NOMO-1 treated with DMSO at 0.1 percent for 48 hours (cell line): ENCODE results near the gene IRF5.
"Not testable (repeated sequence)": the region's sequence is repeated elsewhere in the genome, so short reads cannot be mapped to it uniquely, and the experiment has no call there.

Experiments
- DNase-seq: peaks from one replicate; lab custom pipeline; 2025; ENCODE audit not compliant: unreplicated experiment; lab: John Stamatoyannopoulos, UW

IRF5 gene

DNA sequence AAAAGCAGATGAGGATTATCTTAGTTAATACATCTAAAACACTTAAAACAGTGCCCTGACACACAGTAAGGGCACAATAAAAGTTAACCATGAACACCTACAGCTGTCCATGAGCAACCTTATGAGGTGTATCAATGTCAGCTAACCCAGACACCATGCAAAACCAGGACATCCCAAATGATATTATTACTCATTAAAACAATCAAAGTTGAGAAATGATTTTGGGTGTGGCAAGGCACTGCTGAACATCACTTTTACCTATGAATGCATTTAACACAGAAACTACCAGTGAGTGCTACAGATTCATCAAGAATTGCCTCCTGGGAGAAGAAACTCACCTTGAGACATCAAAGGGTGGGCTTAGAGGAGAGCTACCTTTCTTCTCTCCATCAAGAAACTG, 18.3 kb downstream of the IRF5 start:
- DNase-seq: no peak

DNA sequence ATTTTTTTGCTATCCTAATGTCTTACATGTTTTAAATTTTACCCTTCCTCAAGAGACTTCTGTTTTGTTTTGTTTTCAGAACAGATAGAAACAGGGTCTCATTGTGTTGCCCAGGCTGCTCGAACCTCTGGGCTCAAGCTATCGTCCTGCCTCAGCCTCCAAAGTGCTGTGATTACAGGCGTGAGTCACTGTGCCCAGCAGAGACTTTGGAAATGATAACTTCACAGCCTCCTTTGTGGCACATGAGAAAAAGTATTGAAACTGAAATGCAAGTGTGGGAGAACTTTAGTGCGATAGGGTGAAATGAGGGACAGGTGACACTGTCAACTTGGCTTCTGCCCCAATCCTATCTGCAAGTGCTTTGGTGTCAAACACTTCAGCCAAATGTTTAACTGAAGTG, 21.6 kb downstream of the IRF5 start:
- DNase-seq: no peak

DNA sequence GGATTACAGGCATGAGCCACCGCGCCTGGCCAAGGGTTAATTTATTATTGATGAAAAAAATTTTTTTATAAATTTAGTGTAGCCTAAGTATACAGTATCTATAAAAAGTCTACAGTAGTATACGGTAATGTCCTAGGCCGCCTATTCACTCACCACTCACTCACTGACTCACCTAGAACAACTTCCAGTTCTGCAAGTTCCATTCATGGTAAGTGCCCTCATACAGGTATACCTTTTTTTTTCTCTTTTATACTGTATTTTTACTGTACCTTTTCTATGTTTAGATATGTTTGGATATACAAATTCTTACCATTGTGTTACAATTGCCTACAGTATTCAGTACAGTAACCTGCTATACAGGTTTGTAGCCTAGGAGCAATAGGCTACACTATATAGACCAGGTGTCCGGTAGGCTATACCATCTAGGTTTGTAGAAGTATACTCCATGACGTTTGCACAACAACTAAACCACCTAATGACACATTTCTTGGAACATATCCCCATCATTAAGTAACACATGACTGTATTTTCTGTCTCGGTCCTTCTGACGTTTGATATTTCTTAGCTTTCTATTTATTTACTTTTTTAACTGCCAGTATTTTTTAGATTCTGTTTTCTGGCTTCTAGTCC, 23.4 kb downstream of the IRF5 start:
- no peak for DNase-seq

DNA sequence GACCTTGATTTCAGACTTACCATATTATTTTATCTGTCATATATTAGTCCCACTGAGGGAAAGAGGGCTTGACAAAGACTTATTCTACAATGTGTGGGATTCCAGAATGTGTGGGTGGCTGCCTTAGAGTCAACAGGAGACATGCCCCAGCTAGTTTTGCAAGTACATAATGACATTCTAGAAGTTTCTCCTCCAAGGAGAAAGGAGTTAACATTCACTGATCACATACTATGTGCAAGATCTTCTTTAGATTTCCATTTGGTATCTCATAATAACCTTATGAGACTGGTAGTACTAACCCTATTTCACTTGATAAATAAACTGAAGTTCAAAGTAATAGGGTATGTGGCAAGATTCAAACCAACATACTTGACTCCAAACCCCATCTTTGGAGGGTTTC, 25.2 kb downstream of the IRF5 start:
- DNase-seq: no peak

DNA sequence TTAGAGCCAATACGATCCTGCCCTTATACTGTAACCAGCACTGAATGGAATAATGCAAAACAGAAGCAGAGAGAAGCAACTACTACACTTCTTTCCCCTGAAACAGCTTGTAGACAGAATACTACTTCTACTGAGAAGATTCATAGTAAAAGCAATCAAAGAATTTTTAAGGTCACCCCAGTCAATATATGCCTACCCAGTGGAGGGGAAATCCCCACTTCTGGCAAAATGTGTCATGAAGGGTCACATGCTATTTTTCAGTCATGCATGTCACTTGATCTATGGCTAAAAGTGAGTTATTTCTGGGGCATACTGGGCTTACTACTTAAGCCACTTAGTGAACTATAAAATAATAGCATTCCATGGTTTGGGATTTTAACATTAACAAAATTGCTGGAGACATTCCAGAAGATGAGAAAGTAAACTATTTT, 25.6 kb downstream of the IRF5 start:
- DNase-seq: no peak

DNA sequence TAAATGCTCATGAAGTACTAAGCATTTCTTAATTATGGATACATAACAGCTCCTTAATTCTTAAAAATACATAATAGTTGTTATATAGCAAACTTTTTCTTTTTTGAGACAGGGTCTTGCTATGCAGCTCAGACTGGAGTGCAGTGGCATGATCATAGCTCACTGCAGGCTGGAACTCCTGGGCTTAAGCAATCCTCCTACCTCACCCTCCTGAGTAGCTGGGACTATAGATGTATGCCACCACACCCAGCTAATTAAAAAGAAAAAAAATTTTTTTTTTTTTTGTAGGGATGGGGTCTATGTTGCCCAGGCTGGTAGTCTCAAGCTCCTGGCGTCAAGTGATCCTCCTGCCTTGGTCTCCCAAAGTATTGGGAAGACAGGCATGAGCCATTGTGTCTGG, 30.9 kb downstream of the IRF5 start:
- no peak for DNase-seq

DNA sequence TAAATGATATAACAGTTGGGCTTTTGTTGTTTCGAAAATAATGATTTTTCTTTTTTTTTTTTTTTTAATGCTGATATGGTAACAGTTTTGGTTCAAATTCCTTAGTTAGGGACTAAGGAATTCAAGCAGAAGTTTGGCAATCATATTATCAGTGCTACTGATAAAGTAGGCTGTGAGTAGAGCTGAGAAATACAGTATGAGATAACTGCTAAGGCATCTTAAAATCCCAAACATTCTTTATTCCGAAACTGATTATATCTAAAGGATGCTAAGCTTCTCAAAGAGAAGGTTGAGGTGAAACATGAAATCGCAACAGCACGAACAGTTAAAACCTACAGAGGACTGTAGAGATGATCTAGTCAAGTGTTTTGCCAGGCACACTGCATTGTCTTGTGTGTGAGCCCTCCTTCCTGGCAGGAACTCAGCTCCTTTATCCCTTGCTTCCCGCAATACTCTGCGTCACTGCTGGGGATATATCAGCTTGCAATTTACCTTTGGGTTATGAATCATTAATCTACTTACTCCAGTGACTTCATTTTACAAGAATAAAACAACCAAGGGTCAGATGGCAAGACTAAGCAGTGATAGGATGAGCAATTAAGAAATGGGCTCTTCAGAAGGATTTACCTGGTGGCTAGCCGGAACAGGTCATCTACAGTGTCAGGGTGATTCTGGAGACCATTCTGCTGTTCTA, 36.7 kb downstream of the IRF5 start:
- DNase-seq: no peak

DNA sequence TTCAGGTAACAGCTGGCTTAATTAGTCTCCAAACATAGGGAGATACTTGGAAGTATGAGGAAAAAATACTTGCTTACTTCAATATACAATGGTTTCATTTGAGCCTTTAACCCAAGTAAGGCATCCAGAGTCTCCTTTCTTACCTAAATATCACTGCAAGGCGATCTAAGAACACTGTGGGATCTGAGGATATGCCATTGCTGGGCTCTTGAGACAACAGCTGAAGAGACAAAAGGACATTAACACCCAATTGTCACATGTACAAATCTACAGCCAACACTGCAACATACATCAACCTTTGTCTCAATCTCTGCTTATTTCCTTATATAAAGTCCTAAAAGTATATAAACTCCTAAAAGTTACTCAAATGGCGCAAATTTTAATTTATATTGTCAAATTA, 44.4 kb downstream of the IRF5 start:
- no peak for DNase-seq

DNA sequence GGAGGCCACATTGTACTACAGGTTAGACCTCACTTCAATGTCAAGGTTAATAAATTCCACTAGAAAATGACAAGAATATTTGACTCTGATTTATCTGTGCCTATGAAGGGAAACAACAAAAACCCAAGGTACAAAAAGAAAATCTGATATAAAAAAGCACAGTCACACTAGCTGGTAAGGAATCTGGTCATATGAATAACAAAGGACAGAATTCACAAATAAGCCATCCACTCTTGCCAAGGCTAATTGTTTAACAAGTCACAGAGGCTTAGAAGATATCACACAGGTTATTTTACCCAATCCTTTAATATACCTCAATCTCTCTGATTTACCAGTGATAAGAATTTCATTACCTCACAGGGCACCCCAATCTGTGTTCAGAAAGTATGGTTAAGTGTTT, 47.9 kb downstream of the IRF5 start:
- no peak for DNase-seq

DNA sequence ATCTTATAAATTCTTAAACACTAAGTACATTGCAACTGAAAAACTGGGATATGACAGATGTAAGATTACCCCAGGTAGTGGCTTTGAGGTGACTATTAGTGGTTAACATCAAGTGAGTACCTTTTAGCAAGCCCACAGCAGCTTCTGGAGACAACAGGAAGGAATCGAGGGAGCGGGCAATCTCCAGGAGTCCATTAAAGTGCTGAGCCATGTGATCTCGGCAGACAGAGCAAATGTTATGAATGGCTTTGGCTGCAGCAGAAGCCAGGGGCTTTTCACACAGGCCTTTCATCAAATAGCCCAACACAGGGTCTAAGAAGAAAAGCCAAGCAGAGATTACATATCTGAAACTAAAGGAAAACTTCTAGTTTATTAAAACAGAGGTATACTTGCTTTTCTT, 48.9 kb downstream of the IRF5 start:
- no peak for DNase-seq

DNA sequence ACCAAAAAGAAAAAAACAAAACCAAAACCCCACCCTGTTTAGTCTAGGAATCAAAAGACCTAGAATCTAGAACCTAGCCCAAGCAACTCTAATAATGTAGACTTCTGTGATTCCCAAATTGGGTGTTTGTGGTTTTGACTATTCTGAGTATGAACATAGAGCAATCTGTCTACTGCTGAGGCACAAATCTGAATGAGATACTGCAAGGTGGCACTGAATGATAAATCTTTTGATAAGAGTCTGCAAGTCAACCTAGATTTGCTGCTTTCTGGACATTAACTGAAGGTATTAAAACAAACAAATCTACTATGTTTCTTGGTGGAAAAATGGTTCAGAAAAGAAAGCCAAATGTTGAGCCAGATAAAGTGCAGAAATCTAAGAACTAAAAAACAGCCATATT, 50.6 kb downstream of the IRF5 start:
- no peak for DNase-seq

DNA sequence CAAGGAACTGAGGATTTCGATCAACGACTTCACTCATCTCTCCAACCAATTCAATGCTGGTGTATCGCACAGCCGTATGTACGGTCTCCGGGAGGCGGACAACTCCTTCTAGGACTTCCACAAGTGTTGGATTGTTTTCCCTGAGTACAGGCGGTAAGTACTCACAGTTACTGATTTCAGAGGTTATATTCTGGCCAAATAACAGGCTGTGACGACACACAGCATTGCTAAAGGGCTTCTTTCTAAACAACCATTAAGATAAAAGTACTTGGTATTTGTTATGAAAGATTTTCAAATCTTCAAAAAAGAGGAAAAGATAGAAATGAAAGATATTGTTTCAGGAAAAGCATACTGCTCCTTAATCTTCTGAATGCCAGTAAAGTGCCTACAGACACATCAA, 52.2 kb downstream of the IRF5 start:
- no peak for DNase-seq

DNA sequence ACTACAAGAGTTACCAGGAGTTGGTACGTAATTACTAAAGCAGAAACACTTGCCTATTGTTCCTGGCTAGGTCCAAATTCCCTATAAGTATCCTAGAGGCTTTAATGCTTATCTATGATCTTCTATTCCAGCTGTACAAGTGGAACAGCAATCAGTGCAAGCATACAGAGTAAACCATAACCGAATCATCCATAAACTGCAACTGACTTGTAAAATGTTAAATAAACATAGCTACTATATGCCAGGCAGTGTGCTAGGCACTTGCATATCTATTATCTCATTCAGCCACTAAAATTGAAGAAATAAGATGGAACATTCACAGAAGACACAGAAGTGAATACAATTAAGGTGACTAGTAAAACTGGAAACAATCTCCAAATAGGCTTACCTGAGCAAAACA, 55.7 kb downstream of the IRF5 start:
- DNase-seq: no peak

DNA sequence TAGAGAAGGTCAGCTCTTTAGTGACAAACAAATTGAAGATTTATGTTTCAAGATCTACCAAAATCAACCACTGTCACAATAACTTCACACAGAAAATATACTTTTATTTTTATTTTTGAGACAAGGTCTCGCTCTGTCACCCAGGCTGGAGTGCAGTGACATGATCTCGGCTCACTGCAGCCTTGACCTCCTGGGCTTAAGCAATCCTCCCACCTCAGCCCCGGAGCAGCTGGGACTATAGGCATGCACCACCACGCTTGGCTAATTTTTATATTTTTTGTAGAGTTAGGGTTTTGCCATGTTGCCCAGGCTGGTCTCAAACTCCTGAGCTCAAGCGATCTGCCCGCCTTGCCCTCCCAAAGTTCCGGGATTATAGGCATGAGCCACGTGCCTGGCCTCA, 56.8 kb downstream of the IRF5 start:
- not testable (repeated sequence) for DNase-seq

DNA sequence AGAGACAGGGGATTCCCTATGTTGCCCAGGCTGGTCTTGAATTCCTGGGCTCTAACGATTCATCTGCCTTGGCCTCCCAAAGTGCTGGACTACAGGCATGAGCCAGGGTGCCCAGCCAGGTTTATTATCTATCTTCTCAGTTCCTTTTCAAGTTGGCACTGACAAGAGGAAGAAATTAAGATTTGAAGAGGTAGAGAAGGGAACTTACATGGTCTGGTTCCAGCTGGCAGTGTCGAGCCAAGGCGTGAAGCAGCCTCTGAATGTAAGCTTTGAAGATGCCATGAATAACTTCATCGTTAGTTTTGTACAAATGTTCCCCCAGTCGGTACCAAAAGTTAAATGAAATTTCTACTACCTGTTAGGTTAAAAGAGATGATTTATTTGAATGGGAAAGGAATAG, 59.5 kb downstream of the IRF5 start:
- DNase-seq: no peak
